ENCODE data around the gene HOXA4. TPM values are rescaled to one million over a fixed set of nuclear protein-coding genes. Genes with fewer than 3 reads are reported as not detected.

The HOXA4 gene
- total RNA-seq, 4 donors from 2014 or later: 0.14 to 7.7 (median 0.26) TPM; not detected in 1

- H3K4me1 ChIP-seq: peaks cover 8 to 13% of the 10 kb centered on the region in 2 donors
- no peak for DNase-seq
- no peak overlapping the region for H3K27ac ChIP-seq
- TF ChIP-seq POLR2A (IDR thresholded peaks at IDR 0.05): no peak
- no peak for TF ChIP-seq CTCF (IDR thresholded peaks at IDR 0.05)
- no peaks in the 10 kb centered on the region for H3K9me3 ChIP-seq
- intact Hi-C loops (cut with DNase I; ENCODE audit: low total_unique reads): loop anchor here (10.0 kb wide), 1 partner anchor 51 kb away; the partner anchor contains the start of genes HOXA5 and HOXA6
- H3K27me3 ChIP-seq: peaks cover 2 to 11% of the 10 kb centered on the region in 2 donors
- no peak overlapping the region for H3K4me3 ChIP-seq
- H3K36me3 ChIP-seq: no peaks in the 10 kb centered on the region
Observed at GRCh38 chr7:27093184-27093895, 37.2 kb downstream of the HOXA4 start.

GRCh38 chr7:27092819-27093110 is 37.8 kb downstream of the HOXA4 start:
- intact Hi-C loops (cut with DNase I; ENCODE audit: low total_unique reads): loop anchor here (10.0 kb wide), 1 partner anchor 52 kb away; the partner anchor contains the start of genes HOXA5 and HOXA6
- H3K27me3 ChIP-seq: peaks cover 8 to 15% of the 10 kb centered on the region in 2 donors
- H3K4me3 ChIP-seq: no peak overlapping the region
- DNase-seq: no peak
- no peaks in the 10 kb centered on the region for H3K36me3 ChIP-seq
- H3K4me1 ChIP-seq: peaks cover 7% of the 10 kb centered on the region in 2 donors
- H3K27ac ChIP-seq: no peak overlapping the region
- no peaks in the 10 kb centered on the region for H3K9me3 ChIP-seq
- TF ChIP-seq CTCF (IDR thresholded peaks at IDR 0.05) (no peak), POLR2A (IDR thresholded peaks at IDR 0.05) (no peak)

- no peaks in the 10 kb centered on the region for H3K9me3 ChIP-seq
- intact Hi-C loops (cut with DNase I; ENCODE audit: low total_unique reads): loop anchor here (10.0 kb wide), 1 partner anchor 53 kb away; the partner anchor contains the start of genes HOXA5 and HOXA6
Observed at GRCh38 chr7:27091941-27092818, 38.4 kb downstream of the HOXA4 start.

DNA sequence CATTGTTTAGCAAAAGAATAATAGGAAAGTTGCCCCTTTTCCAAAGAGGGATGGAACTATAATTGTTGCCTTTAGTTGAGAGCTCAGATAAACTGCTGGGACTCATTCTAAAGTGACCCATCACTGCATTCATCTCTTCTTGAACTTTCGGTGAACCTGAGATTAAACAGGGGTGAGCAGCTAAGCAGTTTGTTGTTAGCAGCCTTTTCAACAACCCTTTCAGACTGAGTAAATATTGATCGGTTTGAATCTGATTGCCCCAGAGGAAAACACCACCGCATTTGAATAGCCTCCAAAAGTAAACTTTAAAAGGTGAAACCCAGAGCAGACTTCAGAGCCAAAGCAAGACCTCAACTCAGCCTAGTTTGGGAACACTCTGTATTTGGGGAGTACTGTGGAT is 39.5 kb downstream of the HOXA4 start:
- no peak for DNase-seq
- Histone ChIP-seq H3K4me1 (no peaks in the 10 kb centered on the region), H3K9me3 (no peaks in the 10 kb centered on the region), H3K4me3 (no peak overlapping the region), H3K36me3 (no peaks in the 10 kb centered on the region), H3K27me3 (peaks cover 10 to 17% of the 10 kb centered on the region in 2 donors), H3K27ac (no peak overlapping the region)
- TF ChIP-seq POLR2A (IDR thresholded peaks at IDR 0.05) (no peak), CTCF (IDR thresholded peaks at IDR 0.05) (no peak)
- intact Hi-C loops (cut with DNase I; ENCODE audit: low total_unique reads): loop anchor here (10.0 kb wide), 1 partner anchor 54 kb away; the partner anchor contains the start of genes HOXA5 and HOXA6

More at GRCh38 chr7:27091941-27092818, 38.4 kb downstream of the HOXA4 start:
- H3K4me3 ChIP-seq: no peak overlapping the region
- no peak for DNase-seq
- H3K27me3 ChIP-seq: peaks cover 10 to 17% of the 10 kb centered on the region in 2 donors
- no peak overlapping the region for H3K27ac ChIP-seq
- TF ChIP-seq CTCF (IDR thresholded peaks at IDR 0.05) (no peak), POLR2A (IDR thresholded peaks at IDR 0.05) (no peak)
- no peaks in the 10 kb centered on the region for H3K36me3 ChIP-seq
- peaks cover under 1 to 3% of the 10 kb centered on the region in 2 donors for H3K4me1 ChIP-seq
